Neural crest cell (in vitro differentiated cells): ENCODE measurements around the gene NKX2-4. TPM values are rescaled to one million over a fixed set of nuclear protein-coding genes. Genes with fewer than 3 reads are reported as not detected.

Source experiments
- DNase-seq: peaks from one replicate; pipeline ENCODE4 v3.0.0; 2021; ENCODE audit warnings: low read depth, mixed read lengths, low spot score
- H3K27ac Mint-ChIP-seq: one replicate; pipeline ENCODE4 v1.8.0; 2021; ENCODE audit warnings: mild to moderate bottlenecking, mixed read lengths; ENCODE audit not compliant: unreplicated experiment
- H3K27me3 Mint-ChIP-seq: 2 replicates; pipeline ENCODE4 v1.8.0; 2021; ENCODE audit warnings: low read depth, mild to moderate bottlenecking, mixed read lengths
- H3K36me3 Mint-ChIP-seq: 2 replicates; pipeline ENCODE4 v1.8.0; 2021; ENCODE audit warnings: low read depth, mild to moderate bottlenecking, mixed read lengths
- H3K4me1 Mint-ChIP-seq: 2 replicates; pipeline ENCODE4 v1.8.0; 2021; ENCODE audit warnings: mixed read lengths
- H3K4me3 Mint-ChIP-seq: one replicate; pipeline ENCODE4 v1.8.0; 2021; ENCODE audit warnings: mild to moderate bottlenecking, mixed read lengths
- H3K9me3 Mint-ChIP-seq: 2 replicates; pipeline ENCODE4 v1.8.0; 2021; ENCODE audit warnings: mixed read lengths
- total RNA-seq: library from RNA; stranded (reverse); gene quantifications from 2 replicates; pipeline ENCODE4 v1.2.1, GENCODE V29; 2021
- TF ChIP-seq, protein P1 (sequence below): fragments of 200-600 bp; sonication (generic); conservative IDR thresholded peaks from 2 replicates; pipeline ENCODE4 v1.5.0; 2021; ENCODE audit warnings: antibody characterized with exemption, mild to moderate bottlenecking

NKX2-4 gene
- total RNA-seq, 1 donor from 2014 or later, result not detected

DNA sequence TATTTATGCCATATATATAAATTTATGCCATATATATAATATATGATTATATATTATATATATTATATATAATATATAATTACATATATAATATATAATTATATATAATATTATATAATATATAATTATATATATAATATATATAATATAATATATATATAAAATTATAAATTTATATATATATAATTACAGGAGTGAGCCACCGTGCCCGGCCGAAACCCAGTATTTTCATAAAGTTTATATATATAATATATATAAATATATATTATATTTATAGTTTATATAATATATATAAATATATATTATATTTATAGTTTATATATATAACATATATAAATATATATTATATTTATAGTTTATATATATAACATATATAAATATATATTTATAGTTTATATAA is 31.6 kb downstream of the NKX2-4 start:
- Mint-ChIP-seq H3K27me3 (no peaks in the 10 kb centered on the region), H3K9me3 (no peaks in the 10 kb centered on the region), H3K4me3 (no peak overlapping the region), H3K36me3 (peaks cover 24% of the 10 kb centered on the region), H3K4me1 (peaks cover 2% of the 10 kb centered on the region), H3K27ac (no peak overlapping the region)
- DNase-seq, result no peak
- TF ChIP-seq, protein P1, sequence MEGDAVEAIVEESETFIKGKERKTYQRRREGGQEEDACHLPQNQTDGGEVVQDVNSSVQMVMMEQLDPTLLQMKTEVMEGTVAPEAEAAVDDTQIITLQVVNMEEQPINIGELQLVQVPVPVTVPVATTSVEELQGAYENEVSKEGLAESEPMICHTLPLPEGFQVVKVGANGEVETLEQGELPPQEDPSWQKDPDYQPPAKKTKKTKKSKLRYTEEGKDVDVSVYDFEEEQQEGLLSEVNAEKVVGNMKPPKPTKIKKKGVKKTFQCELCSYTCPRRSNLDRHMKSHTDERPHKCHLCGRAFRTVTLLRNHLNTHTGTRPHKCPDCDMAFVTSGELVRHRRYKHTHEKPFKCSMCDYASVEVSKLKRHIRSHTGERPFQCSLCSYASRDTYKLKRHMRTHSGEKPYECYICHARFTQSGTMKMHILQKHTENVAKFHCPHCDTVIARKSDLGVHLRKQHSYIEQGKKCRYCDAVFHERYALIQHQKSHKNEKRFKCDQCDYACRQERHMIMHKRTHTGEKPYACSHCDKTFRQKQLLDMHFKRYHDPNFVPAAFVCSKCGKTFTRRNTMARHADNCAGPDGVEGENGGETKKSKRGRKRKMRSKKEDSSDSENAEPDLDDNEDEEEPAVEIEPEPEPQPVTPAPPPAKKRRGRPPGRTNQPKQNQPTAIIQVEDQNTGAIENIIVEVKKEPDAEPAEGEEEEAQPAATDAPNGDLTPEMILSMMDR, result no peak

DNA sequence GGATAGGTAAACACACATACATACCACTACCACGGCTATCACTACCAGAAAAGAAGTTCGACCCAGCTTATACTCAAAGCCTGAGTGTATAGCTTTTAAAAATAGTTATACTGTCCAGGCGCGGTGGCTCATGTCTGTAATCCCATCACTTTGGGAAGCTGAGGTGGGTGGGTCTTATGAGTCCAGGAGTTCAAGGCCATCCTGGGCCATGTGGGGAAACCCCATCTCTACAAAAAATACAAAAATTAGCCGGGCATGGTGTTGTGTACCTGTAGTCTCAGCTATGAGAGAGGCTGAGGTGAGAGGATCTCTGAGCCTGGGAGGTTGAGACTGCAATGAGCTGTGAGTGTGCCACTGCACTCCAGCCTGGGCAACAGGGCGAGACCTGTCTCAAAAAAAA is 32.9 kb downstream of the NKX2-4 start:
- no peak for DNase-seq
- Mint-ChIP-seq H3K4me3 (no peak overlapping the region), H3K4me1 (no peaks in the 10 kb centered on the region), H3K27me3 (no peaks in the 10 kb centered on the region), H3K9me3 (no peaks in the 10 kb centered on the region), H3K27ac (no peak overlapping the region), H3K36me3 (peaks cover 33% of the 10 kb centered on the region)
- TF ChIP-seq, protein P1, result no peak

DNA sequence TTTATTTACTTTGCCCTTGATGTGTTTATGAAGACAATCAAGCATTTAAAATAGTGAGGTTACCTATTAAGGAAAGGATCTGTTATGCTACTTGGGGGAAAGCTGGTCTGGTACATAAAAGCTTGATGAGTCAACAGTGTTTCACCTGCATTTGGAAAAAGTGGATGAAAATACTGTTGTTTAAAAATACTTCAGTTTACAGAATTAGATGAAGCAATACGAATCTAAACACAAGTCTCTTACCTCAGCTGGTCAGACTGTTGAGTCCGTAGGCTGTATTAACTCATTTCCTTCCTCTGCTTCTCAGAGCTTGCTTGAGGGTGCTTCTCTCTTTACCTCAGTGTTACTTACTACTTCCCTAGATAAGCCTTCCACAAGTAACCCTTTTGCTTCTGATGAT is 36.1 kb downstream of the NKX2-4 start:
- TF ChIP-seq, protein P1, result no peak
- H3K36me3 Mint-ChIP-seq, result peaks cover 26% of the 10 kb centered on the region
- no peaks in the 10 kb centered on the region for H3K9me3 Mint-ChIP-seq
- H3K4me1 Mint-ChIP-seq, result no peaks in the 10 kb centered on the region
- no peaks in the 10 kb centered on the region for H3K27me3 Mint-ChIP-seq
- no peak overlapping the region for H3K4me3 Mint-ChIP-seq
- no peak overlapping the region for H3K27ac Mint-ChIP-seq
- DNase-seq, result no peak

DNA sequence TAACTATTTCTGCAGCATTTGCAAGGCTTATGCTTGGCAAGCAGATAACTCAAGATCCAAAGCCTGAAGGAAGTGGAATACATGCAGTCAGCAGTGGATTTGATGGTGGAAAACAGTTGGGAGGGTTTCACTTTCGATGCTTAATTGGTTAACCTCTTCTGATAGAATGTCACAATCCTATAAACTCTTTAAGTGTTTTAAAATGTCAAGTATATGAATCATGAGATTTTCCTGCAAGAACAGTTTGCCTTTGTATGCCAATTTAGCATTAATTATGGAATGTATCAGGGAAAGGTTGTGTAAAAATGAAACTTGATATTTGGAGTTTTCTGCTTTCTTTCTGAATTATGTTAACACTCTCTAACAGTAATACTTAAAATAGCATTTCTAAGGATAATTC is 36.6 kb downstream of the NKX2-4 start:
- no peak for DNase-seq
- Mint-ChIP-seq H3K36me3 (peaks cover 26% of the 10 kb centered on the region), H3K27ac (no peak overlapping the region), H3K27me3 (no peaks in the 10 kb centered on the region), H3K4me3 (no peak overlapping the region), H3K4me1 (no peaks in the 10 kb centered on the region), H3K9me3 (no peaks in the 10 kb centered on the region)
- TF ChIP-seq, protein P1, result no peak

DNA sequence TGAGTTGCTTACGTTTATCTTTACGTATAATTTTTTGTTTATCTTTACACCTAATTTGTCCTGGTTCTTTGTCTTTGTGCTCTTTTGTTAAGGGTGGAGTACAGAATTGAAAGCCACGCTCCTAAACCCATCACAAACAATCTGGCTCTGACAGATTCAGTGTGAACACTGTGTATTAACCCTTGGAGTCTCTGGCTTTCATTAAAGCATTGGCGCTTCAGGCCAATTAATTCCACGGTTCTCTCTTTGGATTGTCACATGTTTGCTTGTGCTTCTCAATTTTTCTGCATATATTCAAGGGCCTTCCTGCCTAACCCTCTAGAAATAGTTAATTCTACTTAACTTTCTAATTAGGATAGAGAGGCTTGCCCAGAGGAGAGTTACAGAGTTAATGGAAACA is 38.6 kb downstream of the NKX2-4 start:
- Mint-ChIP-seq H3K4me3 (no peak overlapping the region), H3K36me3 (peaks cover 26% of the 10 kb centered on the region), H3K27me3 (no peaks in the 10 kb centered on the region), H3K9me3 (no peaks in the 10 kb centered on the region), H3K27ac (no peak overlapping the region), H3K4me1 (no peaks in the 10 kb centered on the region)
- no peak for DNase-seq
- TF ChIP-seq, protein P1, result no peak

DNA sequence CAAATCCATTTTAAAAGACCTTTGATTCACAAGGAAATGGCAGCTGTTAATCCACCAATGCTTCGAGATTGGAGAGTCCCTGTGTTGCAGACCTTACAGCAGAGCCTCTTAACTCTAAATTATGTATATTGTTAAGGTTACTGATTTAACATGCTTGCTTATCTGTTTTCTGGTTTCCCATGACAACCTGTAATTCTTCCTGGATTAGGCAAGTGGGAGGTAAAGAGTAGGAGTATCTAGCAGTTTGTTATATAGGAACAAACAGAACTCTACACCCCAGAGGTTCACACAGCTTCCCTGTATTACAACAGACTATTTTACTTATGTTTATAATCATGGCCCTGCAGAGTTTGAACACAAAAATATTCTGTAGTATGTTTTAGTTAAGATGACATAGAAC is 39.5 kb downstream of the NKX2-4 start:
- H3K27ac Mint-ChIP-seq, result no peak overlapping the region

More for the DNA sequence above, 39.5 kb downstream of the NKX2-4 start:
- TF ChIP-seq, protein P1, result no peak
- Mint-ChIP-seq H3K4me3 (no peak overlapping the region), H3K27me3 (no peaks in the 10 kb centered on the region), H3K4me1 (no peaks in the 10 kb centered on the region), H3K9me3 (no peaks in the 10 kb centered on the region), H3K36me3 (peaks cover 19% of the 10 kb centered on the region)
- no peak for DNase-seq
